Stimulated activated CD4-positive, alpha-beta T cell treated with anti-CD3 and anti-CD28 coated beads, Interleukin-15, amount 100 ng/mL, for 48 hours (primary cell): Measurements from ENCODE around the gene MCU.
"Not testable (repeated sequence)": the region's sequence is repeated elsewhere in the genome, so short reads cannot be mapped to it uniquely, and the experiment has no call there.

Experiments
- DNase-seq, 2 donors: peaks; one replicate each; pipeline ENCODE4 v3.0.0-alpha.2; 2020; ENCODE audit warnings: low read depth in 2 of 2

MCU gene

GRCh38 chr10:72687035-72687434 is 4.9 kb upstream of the MCU start:
- DNase-seq = no peak

- no peak for DNase-seq
Measured at GRCh38 chr10:72688208-72688651, 3.7 kb upstream of the MCU start.

GRCh38 chr10:72689660-72690059 is 2.3 kb upstream of the MCU start:
- no peak for DNase-seq

- no peak for DNase-seq
Measured at GRCh38 chr10:72690071-72690755, 1.7 kb upstream of the MCU start.

- DNase-seq = no peak
Measured at GRCh38 chr10:72691470-72691862, 477 bp upstream of the MCU start.

GRCh38 chr10:72692744-72692993 is 726 bp downstream of the MCU start:
- DNase-seq = no peak

- no peak for DNase-seq
Measured at GRCh38 chr10:72692994-72693781, 1.2 kb downstream of the MCU start.

GRCh38 chr10:72694476-72695369 is 2.8 kb downstream of the MCU start:
- no peak for DNase-seq

GRCh38 chr10:72695496-72695895 is 3.6 kb downstream of the MCU start:
- DNase-seq = no peak

GRCh38 chr10:72697716-72698115 is 5.8 kb downstream of the MCU start:
- no peak for DNase-seq

GRCh38 chr10:72702465-72702864 is 10.5 kb downstream of the MCU start:
- not testable (repeated sequence) for DNase-seq

GRCh38 chr10:72702868-72703581 is 11.1 kb downstream of the MCU start:
- no peak for DNase-seq

GRCh38 chr10:72704117-72704516 is 12.2 kb downstream of the MCU start:
- DNase-seq = no peak

GRCh38 chr10:72709041-72709440 is 17.1 kb downstream of the MCU start:
- no peak for DNase-seq

- no peak for DNase-seq
Measured at GRCh38 chr10:72712136-72712535, 20.2 kb downstream of the MCU start.

- DNase-seq = no peak
Measured at GRCh38 chr10:72719941-72720592, 28.1 kb downstream of the MCU start.

- no peak for DNase-seq
Measured at GRCh38 chr10:72720814-72721660, 29.1 kb downstream of the MCU start.

- DNase-seq = no peak
Measured at GRCh38 chr10:72727130-72727529, 35.2 kb downstream of the MCU start.

- no peak for DNase-seq
Measured at GRCh38 chr10:72728462-72728861, 36.5 kb downstream of the MCU start.

- DNase-seq = no peak
Measured at GRCh38 chr10:72729528-72729927, 37.6 kb downstream of the MCU start.
